Endometrial microvascular endothelial cells (primary cell): ENCODE measurements around the gene NXN. TPM values are rescaled to one million over a fixed set of nuclear protein-coding genes. Genes with fewer than 3 reads are reported as not detected.

Experiments used
- in situ Hi-C: cut with HindIII; loops from 2 replicates; pipeline ENCODE4 v1.10.0; 2017; ENCODE audit warnings: low sequenced_read_pairs, low pct_unique_long_range_greater_than_20kb; ENCODE audit errors: inconsistent ontology term
- total RNA-seq: library from RNA; depleted of rRNA; stranded (reverse); fragments of >200 nt; gene quantifications from one replicate; pipeline ENCODE4 v1.2.3, GENCODE V29; 2015; ENCODE audit errors: inconsistent ontology term

Gene NXN
- total RNA-seq, 1 donor from 2014 or later = 0.28 TPM

- in situ Hi-C loops = no loop called here
Observed at GRCh38 chr17:987931-988330, 8.4 kb upstream of the NXN start.

GRCh38 chr17:986322-986929 is 6.8 kb upstream of the NXN start:
- in situ Hi-C loops = no loop called here

GRCh38 chr17:983921-984320 is 4.3 kb upstream of the NXN start:
- in situ Hi-C loops = no loop called here

- in situ Hi-C loops = no loop called here
Observed at GRCh38 chr17:981292-981658, 1.7 kb upstream of the NXN start.

- in situ Hi-C loops = no loop called here
Observed at GRCh38 chr17:980406-981291, 1.1 kb upstream of the NXN start.

DNA sequence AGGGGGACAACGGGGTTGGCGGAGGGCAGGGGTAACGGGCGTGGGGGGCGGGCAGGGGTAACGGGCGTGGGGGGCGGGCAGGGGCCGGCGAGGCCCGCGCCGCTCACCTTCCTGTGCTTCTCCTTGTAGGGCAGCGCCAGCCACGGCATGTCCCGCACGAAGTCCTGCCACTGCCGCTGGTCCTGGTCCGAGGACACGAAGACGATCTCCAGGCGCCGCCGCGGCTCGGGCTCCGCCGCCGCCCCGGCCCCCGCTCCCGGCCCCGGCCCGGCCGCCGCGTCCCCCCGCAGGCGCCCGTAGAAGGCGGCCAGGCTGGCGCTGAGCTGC is 401 bp downstream of the NXN start:
- in situ Hi-C loops = no loop called here

GRCh38 chr17:978103-979093 is 1.2 kb downstream of the NXN start:
- in situ Hi-C loops = no loop called here

- in situ Hi-C loops = no loop called here
Observed at GRCh38 chr17:977166-977565, 2.4 kb downstream of the NXN start.

GRCh38 chr17:976312-976711 is 3.3 kb downstream of the NXN start:
- in situ Hi-C loops = no loop called here

- in situ Hi-C loops = no loop called here
Observed at GRCh38 chr17:975371-975915, 4.1 kb downstream of the NXN start.

DNA sequence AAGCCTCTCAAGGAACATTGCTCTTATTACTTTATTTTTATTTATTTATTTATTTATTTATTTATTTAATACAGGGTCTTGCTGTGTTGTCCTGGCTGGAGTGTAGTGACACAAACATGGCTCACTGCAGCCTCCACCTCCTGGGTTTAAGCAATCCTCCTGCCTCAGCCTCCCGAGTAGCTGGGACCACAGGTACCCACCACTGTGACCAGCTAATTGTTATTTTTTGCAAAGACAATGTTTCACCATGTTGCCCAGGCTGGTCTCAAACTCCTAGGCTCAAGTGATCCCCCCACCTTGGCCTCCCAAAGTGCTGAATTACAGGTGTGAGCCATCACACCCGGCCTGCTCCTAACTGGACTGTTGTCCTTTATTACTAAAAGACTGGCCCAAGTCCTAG is 4.8 kb downstream of the NXN start:
- in situ Hi-C loops = loop anchor here (25.0 kb wide), 1 partner anchor 187 kb away; the partner anchor contains the start of genes GLOD4 and MRM3

DNA sequence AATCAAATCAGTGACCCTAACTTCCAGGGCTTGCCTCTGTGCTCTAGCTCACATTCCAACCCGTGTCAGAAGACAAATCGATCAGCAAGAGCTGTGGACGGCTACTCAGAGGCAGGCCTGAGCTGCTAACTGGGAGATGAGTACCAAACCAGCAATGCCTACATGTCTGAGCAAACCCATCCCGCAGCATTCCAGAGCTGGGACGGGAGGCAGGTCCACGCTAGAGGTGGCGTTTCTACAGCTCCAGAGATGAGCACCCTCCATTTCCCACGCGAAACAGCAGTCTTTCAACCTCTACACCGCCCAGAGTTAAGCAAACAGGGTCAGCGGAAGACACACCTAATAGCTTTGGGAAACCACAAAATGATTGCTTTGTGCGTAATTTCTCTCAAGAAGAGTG is 6.5 kb downstream of the NXN start:
- in situ Hi-C loops = loop anchor here (25.0 kb wide), 1 partner anchor 186 kb away; the partner anchor contains the start of genes GLOD4 and MRM3

- in situ Hi-C loops = loop anchor here (25.0 kb wide), 1 partner anchor 185 kb away; the partner anchor contains the start of genes GLOD4 and MRM3
Observed at GRCh38 chr17:971861-972260, 7.7 kb downstream of the NXN start.

GRCh38 chr17:970364-970763 is 9.2 kb downstream of the NXN start:
- in situ Hi-C loops = loop anchor here (25.0 kb wide), 1 partner anchor 183 kb away; the partner anchor contains the start of genes GLOD4 and MRM3

DNA sequence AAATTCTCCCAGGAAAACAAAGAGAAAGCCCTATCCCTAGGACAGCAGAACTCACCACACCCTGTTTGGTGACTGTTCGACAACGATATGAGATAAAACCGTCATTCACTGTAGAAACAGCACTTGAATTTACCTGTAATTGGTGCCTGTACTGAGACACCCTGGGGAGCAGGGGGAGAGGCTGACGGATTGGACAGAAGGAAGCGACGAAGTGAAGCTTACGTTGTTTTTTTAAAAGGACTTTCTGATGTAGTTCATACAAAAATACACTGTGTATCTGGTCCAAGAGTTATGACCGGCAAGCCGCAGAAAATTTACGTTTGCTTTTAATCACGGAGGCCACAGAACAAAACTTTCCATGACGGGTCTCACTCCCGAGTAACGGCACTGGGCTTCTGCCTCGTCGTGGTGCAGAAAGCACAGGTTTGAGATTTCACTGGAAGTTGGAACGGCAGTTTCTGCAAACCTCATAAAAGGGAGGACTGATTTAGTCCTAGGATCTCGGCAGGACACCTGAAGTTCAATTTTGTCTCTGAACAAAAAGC is 9.7 kb downstream of the NXN start:
- in situ Hi-C loops = loop anchor here (25.0 kb wide), 1 partner anchor 183 kb away; the partner anchor contains the start of genes GLOD4 and MRM3

- in situ Hi-C loops = loop anchor here (25.0 kb wide), 1 partner anchor 182 kb away; the partner anchor contains the start of genes GLOD4 and MRM3
Observed at GRCh38 chr17:968812-969730, 10.5 kb downstream of the NXN start.

GRCh38 chr17:967122-967521 is 12.5 kb downstream of the NXN start:
- in situ Hi-C loops = loop anchor here (25.0 kb wide), 1 partner anchor 180 kb away; the partner anchor contains the start of genes GLOD4 and MRM3
